ENCODE measurements around the gene ISG15. TPM values are rescaled to one million over a fixed set of nuclear protein-coding genes. Genes with fewer than 3 reads are reported as not detected.

The ISG15 gene
- total and polyA plus RNA-seq, 2 of the 13 experiments (the other 11 are each of a cell fraction or from before 2014, with no cell fraction given), result 42.1 to 54.9 TPM

DNA sequence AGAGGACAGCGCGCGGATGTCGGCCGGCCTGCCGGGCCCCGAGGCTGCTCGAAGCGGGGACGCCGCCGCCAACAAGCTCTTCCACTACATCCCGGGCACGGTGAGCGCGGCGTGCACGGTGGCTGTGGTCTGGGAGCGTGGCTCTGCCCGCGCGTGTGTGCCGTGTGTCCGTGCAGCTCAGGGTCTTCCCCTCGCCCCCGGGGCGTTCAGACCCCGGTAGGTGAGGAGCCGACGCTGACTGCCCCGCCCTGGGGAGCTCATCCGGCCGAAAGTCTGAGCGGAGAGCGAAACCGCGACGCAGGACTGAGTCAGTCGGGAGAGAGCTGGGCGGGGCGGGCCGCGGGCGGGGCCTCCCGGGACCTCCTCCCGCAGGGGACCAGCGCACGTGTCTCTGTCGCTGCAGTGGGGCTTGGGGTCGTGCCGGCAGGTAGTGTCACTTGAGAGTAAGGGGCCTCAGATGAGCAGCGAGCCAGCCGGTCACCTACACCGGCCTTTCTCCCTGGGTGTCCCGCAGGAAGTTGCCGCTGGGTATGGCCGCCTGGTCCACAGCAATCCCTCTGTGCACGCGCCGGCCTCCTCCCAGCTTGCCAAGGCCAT lies 46.5 kb upstream of the ISG15 start (continued):
- TF ChIP-seq, protein P1, sequence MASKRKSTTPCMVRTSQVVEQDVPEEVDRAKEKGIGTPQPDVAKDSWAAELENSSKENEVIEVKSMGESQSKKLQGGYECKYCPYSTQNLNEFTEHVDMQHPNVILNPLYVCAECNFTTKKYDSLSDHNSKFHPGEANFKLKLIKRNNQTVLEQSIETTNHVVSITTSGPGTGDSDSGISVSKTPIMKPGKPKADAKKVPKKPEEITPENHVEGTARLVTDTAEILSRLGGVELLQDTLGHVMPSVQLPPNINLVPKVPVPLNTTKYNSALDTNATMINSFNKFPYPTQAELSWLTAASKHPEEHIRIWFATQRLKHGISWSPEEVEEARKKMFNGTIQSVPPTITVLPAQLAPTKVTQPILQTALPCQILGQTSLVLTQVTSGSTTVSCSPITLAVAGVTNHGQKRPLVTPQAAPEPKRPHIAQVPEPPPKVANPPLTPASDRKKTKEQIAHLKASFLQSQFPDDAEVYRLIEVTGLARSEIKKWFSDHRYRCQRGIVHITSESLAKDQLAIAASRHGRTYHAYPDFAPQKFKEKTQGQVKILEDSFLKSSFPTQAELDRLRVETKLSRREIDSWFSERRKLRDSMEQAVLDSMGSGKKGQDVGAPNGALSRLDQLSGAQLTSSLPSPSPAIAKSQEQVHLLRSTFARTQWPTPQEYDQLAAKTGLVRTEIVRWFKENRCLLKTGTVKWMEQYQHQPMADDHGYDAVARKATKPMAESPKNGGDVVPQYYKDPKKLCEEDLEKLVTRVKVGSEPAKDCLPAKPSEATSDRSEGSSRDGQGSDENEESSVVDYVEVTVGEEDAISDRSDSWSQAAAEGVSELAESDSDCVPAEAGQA (IDR thresholded peaks at IDR 0.05; ENCODE audit: low read depth), result no peak
- TF ChIP-seq, protein P1 (CRISPR knock-in tag; IDR thresholded peaks at IDR 0.05; ENCODE audit: borderline replicate concordance), result 0 out of 2 replicates have a peak, but pooled peaks have one; percentile 30
- TF ChIP-seq KDM2A (CRISPR knock-in tag; IDR thresholded peaks at IDR 0.05; ENCODE audit: borderline replicate concordance, low read depth), result peak; percentile 83
- peak; percentile 71 for TF ChIP-seq ARNT2 (CRISPR knock-in tag; IDR thresholded peaks at IDR 0.05; ENCODE audit: low read depth)
- TF ChIP-seq ZNF589 (CRISPR knock-in tag; conservative IDR thresholded peaks at IDR 0.05), result 0 out of 2 replicates have a peak, but pooled peaks have one; percentile 36
- peak; percentile 75 for TF ChIP-seq AKAP8 (CRISPR knock-in tag; IDR thresholded peaks at IDR 0.05)
- no peak for TF ChIP-seq SIX1 (CRISPR knock-in tag; IDR thresholded peaks at IDR 0.05; ENCODE audit: borderline replicate concordance)
- 0 out of 2 replicates have a peak, but pooled peaks have one; percentile 7 for TF ChIP-seq PHF20 (CRISPR knock-in tag; IDR thresholded peaks at IDR 0.05)
- TF ChIP-seq, protein P2, sequence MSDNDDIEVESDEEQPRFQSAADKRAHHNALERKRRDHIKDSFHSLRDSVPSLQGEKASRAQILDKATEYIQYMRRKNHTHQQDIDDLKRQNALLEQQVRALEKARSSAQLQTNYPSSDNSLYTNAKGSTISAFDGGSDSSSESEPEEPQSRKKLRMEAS (IDR thresholded peaks at IDR 0.05), result peak; percentile 66; the same call in 1 of the 2 replicates
- TF ChIP-seq BRCA1 (CRISPR knock-in tag; IDR thresholded peaks at IDR 0.05), result 0 out of 2 replicates have a peak, but pooled peaks have one; percentile 69
- 0 out of 2 replicates have a peak, but pooled peaks have one; percentile 65 for TF ChIP-seq SAFB2 (CRISPR knock-in tag; IDR thresholded peaks at IDR 0.05; ENCODE audit: borderline replicate concordance, low read depth)
- peak; percentile 85 for TF ChIP-seq MYC (CRISPR knock-in tag; IDR thresholded peaks at IDR 0.05; ENCODE audit: borderline replicate concordance)
- TF ChIP-seq FOSL2 (CRISPR knock-in tag; IDR thresholded peaks at IDR 0.05), result peak; percentile 57
- TF ChIP-seq ZNF34 (CRISPR knock-in tag; IDR thresholded peaks at IDR 0.05; ENCODE audit: borderline replicate concordance), result 0 out of 2 replicates have a peak, but pooled peaks have one; percentile 37
- peak; percentile 35; the same call in 1 of the 2 replicates for TF ChIP-seq KMT2B (CRISPR knock-in tag; IDR thresholded peaks at IDR 0.05)
- 0 out of 2 replicates have a peak, but pooled peaks have one; percentile 17 for TF ChIP-seq NR2C2 (CRISPR knock-in tag; IDR thresholded peaks at IDR 0.05; ENCODE audit: borderline replicate concordance)
- TF ChIP-seq, protein P3, sequence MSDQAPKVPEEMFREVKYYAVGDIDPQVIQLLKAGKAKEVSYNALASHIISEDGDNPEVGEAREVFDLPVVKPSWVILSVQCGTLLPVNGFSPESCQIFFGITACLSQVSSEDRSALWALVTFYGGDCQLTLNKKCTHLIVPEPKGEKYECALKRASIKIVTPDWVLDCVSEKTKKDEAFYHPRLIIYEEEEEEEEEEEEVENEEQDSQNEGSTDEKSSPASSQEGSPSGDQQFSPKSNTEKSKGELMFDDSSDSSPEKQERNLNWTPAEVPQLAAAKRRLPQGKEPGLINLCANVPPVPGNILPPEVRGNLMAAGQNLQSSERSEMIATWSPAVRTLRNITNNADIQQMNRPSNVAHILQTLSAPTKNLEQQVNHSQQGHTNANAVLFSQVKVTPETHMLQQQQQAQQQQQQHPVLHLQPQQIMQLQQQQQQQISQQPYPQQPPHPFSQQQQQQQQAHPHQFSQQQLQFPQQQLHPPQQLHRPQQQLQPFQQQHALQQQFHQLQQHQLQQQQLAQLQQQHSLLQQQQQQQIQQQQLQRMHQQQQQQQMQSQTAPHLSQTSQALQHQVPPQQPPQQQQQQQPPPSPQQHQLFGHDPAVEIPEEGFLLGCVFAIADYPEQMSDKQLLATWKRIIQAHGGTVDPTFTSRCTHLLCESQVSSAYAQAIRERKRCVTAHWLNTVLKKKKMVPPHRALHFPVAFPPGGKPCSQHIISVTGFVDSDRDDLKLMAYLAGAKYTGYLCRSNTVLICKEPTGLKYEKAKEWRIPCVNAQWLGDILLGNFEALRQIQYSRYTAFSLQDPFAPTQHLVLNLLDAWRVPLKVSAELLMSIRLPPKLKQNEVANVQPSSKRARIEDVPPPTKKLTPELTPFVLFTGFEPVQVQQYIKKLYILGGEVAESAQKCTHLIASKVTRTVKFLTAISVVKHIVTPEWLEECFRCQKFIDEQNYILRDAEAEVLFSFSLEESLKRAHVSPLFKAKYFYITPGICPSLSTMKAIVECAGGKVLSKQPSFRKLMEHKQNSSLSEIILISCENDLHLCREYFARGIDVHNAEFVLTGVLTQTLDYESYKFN (CRISPR knock-in tag; conservative IDR thresholded peaks at IDR 0.05), result peak; percentile 10
- TF ChIP-seq ZSCAN21 (CRISPR knock-in tag; IDR thresholded peaks at IDR 0.05; ENCODE audit: borderline replicate concordance), result 0 out of 2 replicates have a peak, but pooled peaks have one; percentile 18
- TF ChIP-seq KLF9 (CRISPR knock-in tag; IDR thresholded peaks at IDR 0.05; ENCODE audit: low read depth), result no peak
- peak; percentile 50; the same call in 1 of the 2 replicates for TF ChIP-seq ZNF143 (CRISPR knock-in tag; IDR thresholded peaks at IDR 0.05)
- 0 out of 2 replicates have a peak, but pooled peaks have one; percentile 40 for TF ChIP-seq KDM3A (CRISPR knock-in tag; IDR thresholded peaks at IDR 0.05; ENCODE audit: low read depth)

Measured in HepG2 (cell line).